ENCODE results near the gene SPRR4. TPM values are rescaled to one million over a fixed set of nuclear protein-coding genes. Genes with fewer than 3 reads are reported as not detected.
"Not testable (repeated sequence)": the region's sequence is repeated elsewhere in the genome, so short reads cannot be mapped to it uniquely, and the experiment has no call there.

Gene SPRR4
- total RNA-seq, 2 experiments from 2014 or later, result not detected

- H4K20me1 ChIP-seq (ENCODE audit: insufficient read depth, low read length); H3K27ac ChIP-seq (ENCODE audit: low read depth, low read length, poor library complexity, severe bottlenecking); H2AFZ ChIP-seq (ENCODE audit: low read length); H3K36me3 ChIP-seq (ENCODE audit: insufficient read depth, low read length); CTCF ChIA-PET (ENCODE audit: unreplicated experiment); BruUV-seq (replicated peaks); POLR2A ChIA-PET; H3K9me3 ChIP-seq (ENCODE audit: low read length); H3K4me3 ChIP-seq (ENCODE audit: low read depth, low read length, poor library complexity, severe bottlenecking); intact Hi-C loops (cut with micrococcal nuclease; ENCODE audit: unreplicated experiment); H3K4me1 ChIP-seq (ENCODE audit: insufficient read depth, low read length, poor library complexity, severe bottlenecking); H3K79me2 ChIP-seq (ENCODE audit: insufficient read depth, low read depth, low read length); DNase-seq (ENCODE audit: low spot score); H3K9me2 ChIP-seq (ENCODE audit: insufficient read depth, low read length); H3K4me2 ChIP-seq (ENCODE audit: low read length): not testable (repeated sequence)
These were observed 51.4 kb downstream of the SPRR4 start for GRCh38 chr1:153021829-153022228.

Small RNA genes within 50 kb of the gene (small RNA-seq; reads per million reads assigned to genes)
- gene RF00322 (not detected), gene SPRR1A (not detected)

Other genes with a start within 250 kb of the SPRR4 start
- gene KPRP, start 212.6 kb upstream of the SPRR4 start, total RNA-seq (2014; rRNA removed; shearing (Covaris generic)), result not detected in 2 replicates
- not detected in 2 replicates for gene KPRP, start 212.6 kb upstream of the SPRR4 start, total RNA-seq (2022)
- not detected in 2 replicates for gene LCE1F, start 195.5 kb upstream of the SPRR4 start, total RNA-seq (2014; rRNA removed; shearing (Covaris generic))
- gene LCE1F, start 195.5 kb upstream of the SPRR4 start, total RNA-seq (2022), result not detected in 2 replicates
- gene LCE1E, start 184.4 kb upstream of the SPRR4 start, total RNA-seq (2014; rRNA removed; shearing (Covaris generic)), result not detected in 2 replicates
- gene LCE1E, start 184.4 kb upstream of the SPRR4 start, total RNA-seq (2022), result not detected in 2 replicates
- not detected in 2 replicates for gene LCE1D, start 173.9 kb upstream of the SPRR4 start, total RNA-seq (2014; rRNA removed; shearing (Covaris generic))
- gene LCE1D, start 173.9 kb upstream of the SPRR4 start, total RNA-seq (2022), result not detected in 2 replicates
- not detected in 2 replicates for gene LCE1C, start 164.0 kb upstream of the SPRR4 start, total RNA-seq (2014; rRNA removed; shearing (Covaris generic))
- not detected in 2 replicates for gene LCE1C, start 164.0 kb upstream of the SPRR4 start, total RNA-seq (2022)
- not detected in 2 replicates for gene LCE1B, start 158.7 kb upstream of the SPRR4 start, total RNA-seq (2014; rRNA removed; shearing (Covaris generic))
- gene LCE1B, start 158.7 kb upstream of the SPRR4 start, total RNA-seq (2022), result not detected in 2 replicates
- gene LCE1A, start 143.2 kb upstream of the SPRR4 start, total RNA-seq (2014; rRNA removed; shearing (Covaris generic)), result not detected in 2 replicates
- gene LCE1A, start 143.2 kb upstream of the SPRR4 start, total RNA-seq (2022), result not detected in 2 replicates
- gene LCE6A, start 127.8 kb upstream of the SPRR4 start, total RNA-seq (2014; rRNA removed; shearing (Covaris generic)), result not detected in 2 replicates
- gene LCE6A, start 127.8 kb upstream of the SPRR4 start, total RNA-seq (2022), result not detected in 2 replicates
- gene LCE7A, start 110.7 kb upstream of the SPRR4 start, total RNA-seq (2014; rRNA removed; shearing (Covaris generic)), result not detected in 2 replicates
- not detected in 2 replicates for gene LCE7A, start 110.7 kb upstream of the SPRR4 start, total RNA-seq (2022)
- gene SMCP, start 92.3 kb upstream of the SPRR4 start, total RNA-seq (2014; rRNA removed; shearing (Covaris generic)), result not detected in 2 replicates
- gene SMCP, start 92.3 kb upstream of the SPRR4 start, total RNA-seq (2022), result not detected in 2 replicates
- not detected in 2 replicates for gene IVL, start 62.1 kb upstream of the SPRR4 start, total RNA-seq (2014; rRNA removed; shearing (Covaris generic))
- gene IVL, start 62.1 kb upstream of the SPRR4 start, total RNA-seq (2022), result not detected in 2 replicates
- not detected in 2 replicates for gene SPRR5, start 23.4 kb upstream of the SPRR4 start, total RNA-seq (2014; rRNA removed; shearing (Covaris generic))
- not detected in 2 replicates for gene SPRR5, start 23.4 kb upstream of the SPRR4 start, total RNA-seq (2022)
- gene SPRR1A, start 13.4 kb downstream of the SPRR4 start, total RNA-seq (2014; rRNA removed; shearing (Covaris generic)), result not detected in 2 replicates
- not detected in 2 replicates for gene SPRR1A, start 13.4 kb downstream of the SPRR4 start, total RNA-seq (2022)
- gene SPRR3, start 31.1 kb downstream of the SPRR4 start, total RNA-seq (2014; rRNA removed; shearing (Covaris generic)), result not detected in 2 replicates
- gene SPRR3, start 31.1 kb downstream of the SPRR4 start, total RNA-seq (2022), result not detected in 2 replicates
- gene SPRR1B, start 60.6 kb downstream of the SPRR4 start, total RNA-seq (2014; rRNA removed; shearing (Covaris generic)), result not detected in 2 replicates
- gene SPRR1B, start 60.6 kb downstream of the SPRR4 start, total RNA-seq (2022), result not detected in 2 replicates
- not detected in 2 replicates for gene SPRR2D, start 70.5 kb downstream of the SPRR4 start, total RNA-seq (2014; rRNA removed; shearing (Covaris generic))
- gene SPRR2D, start 70.5 kb downstream of the SPRR4 start, total RNA-seq (2022), result not detected in 2 replicates
- gene SPRR2A, start 86.9 kb downstream of the SPRR4 start, total RNA-seq (2014; rRNA removed; shearing (Covaris generic)), result not detected in 2 replicates
- not detected in 2 replicates for gene SPRR2A, start 86.9 kb downstream of the SPRR4 start, total RNA-seq (2022)
- not detected in 2 replicates for gene SPRR2B, start 101.0 kb downstream of the SPRR4 start, total RNA-seq (2014; rRNA removed; shearing (Covaris generic))
- not detected in 2 replicates for gene SPRR2B, start 101.0 kb downstream of the SPRR4 start, total RNA-seq (2022)
- not detected in 2 replicates for gene SPRR2E, start 123.9 kb downstream of the SPRR4 start, total RNA-seq (2014; rRNA removed; shearing (Covaris generic))
- not detected in 2 replicates for gene SPRR2E, start 123.9 kb downstream of the SPRR4 start, total RNA-seq (2022)
- gene SPRR2F, start 142.9 kb downstream of the SPRR4 start, total RNA-seq (2014; rRNA removed; shearing (Covaris generic)), result not detected in 2 replicates
- gene SPRR2F, start 142.9 kb downstream of the SPRR4 start, total RNA-seq (2022), result not detected in 2 replicates
- not detected in 2 replicates for gene SPRR2G, start 180.2 kb downstream of the SPRR4 start, total RNA-seq (2014; rRNA removed; shearing (Covaris generic))
- not detected in 2 replicates for gene SPRR2G, start 180.2 kb downstream of the SPRR4 start, total RNA-seq (2022)
- not detected in 2 replicates for gene LELP1, start 232.8 kb downstream of the SPRR4 start, total RNA-seq (2014; rRNA removed; shearing (Covaris generic))
- gene LELP1, start 232.8 kb downstream of the SPRR4 start, total RNA-seq (2022), result not detected in 2 replicates
- gene PRR9, start 246.9 kb downstream of the SPRR4 start, total RNA-seq (2014; rRNA removed; shearing (Covaris generic)), result not detected in 2 replicates
- not detected in 2 replicates for gene PRR9, start 246.9 kb downstream of the SPRR4 start, total RNA-seq (2022)